GM20431 (cell line): ENCODE measurements around the gene ZNF746.
"Not testable (repeated sequence)": the region's sequence is repeated elsewhere in the genome, so short reads cannot be mapped to it uniquely, and the experiment has no call there.

Experiments used
- in situ Hi-C: fragments of 300-500 bp; cut with MseI, MboI; formaldehyde crosslinking; loops from one replicate; pipeline ENCODE4 v1.15.0; 2020; ENCODE audit warnings: low sequenced_read_pairs; ENCODE audit not compliant: unreplicated experiment

Gene ZNF746

DNA sequence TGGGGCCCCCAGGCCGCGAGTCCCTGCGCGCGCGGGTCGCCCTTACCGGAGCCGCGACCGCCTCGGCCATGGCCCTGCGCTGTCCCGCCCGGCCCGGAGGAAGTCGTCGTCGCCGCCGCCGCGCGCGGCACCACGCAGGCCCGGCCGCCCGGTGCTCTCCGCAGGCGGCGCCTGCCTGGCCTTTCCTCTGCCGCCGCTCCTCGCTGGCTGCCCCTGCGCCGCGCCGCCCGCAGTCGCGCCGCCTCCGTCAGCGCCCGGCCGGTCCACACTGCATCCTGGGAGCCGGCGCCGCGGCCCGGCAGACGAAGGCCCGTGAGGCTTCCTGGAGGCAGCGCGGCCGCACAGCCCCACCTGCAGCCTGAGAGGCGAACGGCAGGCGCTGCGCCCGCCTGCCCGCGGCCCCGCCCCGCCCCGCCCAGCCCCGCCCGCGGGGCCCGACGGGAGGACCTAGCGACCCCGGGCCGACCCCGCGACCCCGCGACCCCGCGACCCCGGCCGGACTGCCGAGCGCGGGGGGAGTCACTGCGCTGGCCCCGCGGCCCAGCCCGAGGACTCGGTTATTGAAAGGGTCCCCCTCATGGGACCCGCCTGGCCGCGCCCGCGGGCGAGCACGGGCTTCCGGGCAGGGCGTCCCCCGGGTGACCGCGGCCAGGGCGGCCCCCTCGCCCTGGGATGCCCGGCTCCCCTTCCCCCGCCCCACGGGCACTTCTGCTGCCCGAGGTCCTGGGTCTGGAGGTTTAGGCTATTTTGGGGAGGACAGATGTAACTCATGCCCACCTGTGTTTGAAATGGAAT lies at the start of gene ZNF746:
Gene ZNF746 (minus strand): TSS at position 343 of the 795 bp plus-strand sequence. CDS start 273 bp downstream, at position 70.
- in situ Hi-C loops, result no loop called here

DNA sequence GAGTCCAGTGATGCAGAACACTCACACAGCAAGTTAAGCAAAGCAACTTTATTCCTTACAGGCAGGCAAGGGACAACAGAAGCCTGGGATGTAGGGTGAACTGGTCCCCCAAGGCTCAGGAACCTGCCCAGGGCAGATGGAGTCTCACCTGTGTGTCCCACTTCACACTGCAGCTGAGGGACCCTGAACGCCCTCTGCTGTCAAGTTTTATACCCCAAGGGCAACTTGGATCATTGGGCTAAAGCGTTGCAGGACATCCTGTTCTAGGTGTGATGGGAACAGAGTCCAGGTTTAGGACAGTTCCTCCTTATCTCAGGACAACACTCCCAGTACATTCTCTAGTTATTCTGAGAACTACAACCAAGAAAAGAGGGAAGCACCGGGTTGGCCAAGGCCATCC lies 49.5 kb upstream of the ZNF746 start:
- in situ Hi-C loops, result no loop called here

GRCh38 chr7:149546331-149546730 lies 48.7 kb upstream of the ZNF746 start:
- in situ Hi-C loops, result no loop called here

GRCh38 chr7:149544028-149544427 lies 46.4 kb upstream of the ZNF746 start:
- in situ Hi-C loops, result no loop called here

- in situ Hi-C loops, result no loop called here
Measured at GRCh38 chr7:149532654-149533053, 35.0 kb upstream of the ZNF746 start.

GRCh38 chr7:149529136-149529718 lies 31.6 kb upstream of the ZNF746 start:
- in situ Hi-C loops, result no loop called here

DNA sequence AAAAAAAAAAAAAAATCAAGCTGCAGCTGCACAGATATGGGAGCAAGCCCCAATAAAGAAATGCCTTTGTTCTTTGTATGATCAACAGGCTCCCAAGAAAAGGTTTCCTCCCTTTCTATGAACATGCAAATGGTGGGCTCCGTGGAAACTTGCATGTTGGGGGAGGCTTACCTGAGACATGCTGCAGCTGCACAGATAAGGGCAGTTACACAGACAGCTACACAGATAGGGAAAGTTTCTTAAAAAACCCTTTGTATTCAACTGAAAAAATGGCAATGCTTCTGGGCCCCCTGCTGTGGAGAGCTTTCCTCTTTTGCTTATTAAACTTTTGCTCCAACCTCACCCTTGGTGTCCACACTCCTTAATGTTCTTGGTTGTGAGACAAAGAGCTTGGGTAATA lies 29.8 kb upstream of the ZNF746 start:
- in situ Hi-C loops, result no loop called here

DNA sequence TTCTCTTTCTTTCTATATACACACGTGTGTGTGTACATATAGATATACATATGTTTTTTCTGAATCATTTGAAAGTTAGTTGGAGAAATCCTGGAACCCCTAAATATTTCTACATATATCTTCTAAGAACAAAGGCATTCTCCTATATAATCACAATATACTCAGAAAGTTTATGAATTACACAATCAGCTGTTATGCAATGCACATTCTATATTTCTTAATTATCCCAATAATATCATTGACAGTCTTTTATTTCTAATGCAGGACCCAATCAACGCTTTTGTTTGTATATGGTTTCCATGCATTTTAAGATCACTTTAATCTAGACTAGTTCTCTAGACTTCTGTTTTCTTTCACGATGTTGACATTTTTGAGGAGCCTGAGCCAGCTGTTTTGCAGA lies 27.7 kb upstream of the ZNF746 start:
- in situ Hi-C loops, result no loop called here

DNA sequence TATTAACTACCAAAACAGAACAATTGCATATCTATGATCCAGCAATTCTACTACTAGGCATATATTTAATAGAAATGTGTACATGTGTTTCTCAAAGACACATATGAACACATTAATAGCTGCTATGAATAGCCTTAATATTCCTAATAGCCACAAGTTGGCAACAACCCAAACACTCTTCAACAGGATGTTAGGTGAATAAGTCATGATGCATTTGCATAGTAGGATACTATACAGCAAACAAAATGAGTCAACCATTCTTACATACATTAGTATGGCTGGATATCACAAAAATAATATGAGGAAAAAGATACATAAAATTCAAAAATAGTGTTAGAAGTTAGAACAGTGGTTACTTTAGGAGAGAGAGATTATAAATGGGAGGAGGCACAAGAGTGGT lies 26.8 kb upstream of the ZNF746 start:
- in situ Hi-C loops, result no loop called here

GRCh38 chr7:149510248-149510647 lies 12.6 kb upstream of the ZNF746 start:
- in situ Hi-C loops, result no loop called here

DNA sequence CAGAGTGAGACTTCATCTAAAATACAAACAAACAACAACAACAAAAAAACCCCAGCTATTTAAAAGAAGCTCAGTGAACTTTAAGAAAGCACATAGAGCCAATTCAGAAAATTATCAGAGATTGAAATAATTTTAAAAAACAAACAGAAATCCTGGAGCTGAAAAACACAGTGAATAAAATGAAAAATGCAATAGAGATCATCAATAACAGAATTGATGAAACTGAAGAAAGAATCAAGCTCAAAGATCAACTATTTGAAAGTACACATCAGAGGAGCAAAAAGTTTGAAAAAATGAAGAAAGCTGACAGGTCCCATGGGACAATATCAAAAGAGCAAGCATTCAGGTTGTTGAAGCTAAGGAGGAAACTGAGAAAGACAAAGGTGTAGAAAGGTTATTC lies 12.2 kb upstream of the ZNF746 start:
- in situ Hi-C loops, result no loop called here

GRCh38 chr7:149505551-149505950 lies 7.9 kb upstream of the ZNF746 start:
- in situ Hi-C loops, result no loop called here

GRCh38 chr7:149501651-149502050 lies 4.0 kb upstream of the ZNF746 start:
- in situ Hi-C loops, result no loop called here

GRCh38 chr7:149500910-149501309 lies 3.3 kb upstream of the ZNF746 start:
- in situ Hi-C loops, result no loop called here

DNA sequence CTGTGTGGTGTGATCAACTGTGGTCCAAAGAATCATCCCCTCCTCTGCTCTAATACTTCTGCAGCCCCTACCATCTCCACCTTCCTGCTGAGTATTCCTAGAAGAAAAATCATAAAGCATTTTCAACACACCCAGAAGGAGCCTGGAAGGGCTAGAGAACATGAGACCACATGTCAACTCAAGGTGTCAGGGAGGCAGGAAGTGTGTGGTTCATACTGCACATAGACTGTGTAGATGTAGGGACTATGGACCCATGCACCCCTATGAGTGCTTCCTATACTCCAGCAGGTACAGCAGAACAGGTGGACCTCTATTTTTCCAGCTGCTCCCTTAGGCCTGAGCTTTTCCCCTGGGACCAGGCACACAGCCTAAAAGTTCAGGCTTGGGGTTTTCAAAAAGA lies 2.6 kb upstream of the ZNF746 start:
- in situ Hi-C loops, result no loop called here

DNA sequence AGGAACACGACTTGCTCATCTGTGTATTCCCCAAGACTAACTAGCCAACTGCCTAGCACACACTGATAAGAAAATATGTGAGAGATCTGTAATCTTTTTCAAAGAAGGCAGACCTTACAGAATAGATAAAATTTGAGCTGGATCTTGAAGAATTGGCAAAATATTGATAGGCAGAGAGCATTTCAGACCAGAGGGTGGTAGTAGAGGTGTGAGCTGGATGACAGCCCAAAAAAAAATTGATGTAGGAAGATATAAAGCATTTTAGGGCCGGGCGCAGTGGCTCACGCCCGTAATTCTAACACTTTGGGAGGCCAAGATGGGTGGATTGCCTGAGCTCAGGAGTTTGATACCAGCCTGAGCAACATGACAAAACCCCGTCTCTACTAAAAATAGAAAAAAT lies 1.2 kb upstream of the ZNF746 start:
- in situ Hi-C loops, result no loop called here

GRCh38 chr7:149496642-149497391 lies 792 bp downstream of the ZNF746 start:
- in situ Hi-C loops, result no loop called here

DNA sequence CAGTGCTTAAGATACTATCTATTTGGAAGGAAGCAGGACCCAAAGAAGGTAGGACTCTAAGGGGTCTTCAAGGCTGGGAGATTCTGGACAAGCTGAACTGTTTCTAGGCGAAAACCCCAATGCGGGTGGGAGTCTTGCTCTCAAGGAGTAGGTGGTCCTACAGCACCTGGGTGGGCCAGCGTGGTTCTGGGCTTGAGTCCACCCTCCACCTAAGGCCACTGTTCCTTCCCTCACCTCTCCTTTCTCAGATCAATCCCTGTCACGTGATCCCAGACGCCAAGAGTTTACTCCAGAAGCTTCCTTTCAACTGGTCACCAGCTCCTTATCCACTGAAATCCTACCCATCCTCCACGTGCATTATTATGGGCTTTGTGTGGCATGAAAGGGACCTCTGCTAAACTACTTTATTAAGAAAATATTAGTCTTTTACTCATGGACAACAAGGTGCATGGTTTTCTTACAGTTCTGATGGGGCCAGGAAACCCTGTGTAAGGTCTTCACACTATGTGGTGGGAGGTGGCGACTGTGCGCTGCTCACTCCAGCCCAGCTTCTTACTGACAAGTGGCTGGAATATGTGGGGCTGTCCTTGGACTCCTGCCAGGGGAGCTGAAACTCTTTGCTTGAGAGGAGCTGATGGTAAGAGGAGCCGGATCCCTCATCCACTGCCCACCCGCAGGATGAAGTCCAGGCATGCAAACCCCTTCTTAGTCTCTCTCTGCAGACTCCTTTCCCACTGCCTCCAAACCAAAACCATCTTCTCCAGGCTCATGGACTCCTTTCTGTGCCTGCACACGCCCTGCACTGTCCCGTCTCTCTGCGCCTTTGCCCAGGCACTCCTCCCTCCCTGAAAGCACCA lies 1.6 kb downstream of the ZNF746 start:
- in situ Hi-C loops, result no loop called here

DNA sequence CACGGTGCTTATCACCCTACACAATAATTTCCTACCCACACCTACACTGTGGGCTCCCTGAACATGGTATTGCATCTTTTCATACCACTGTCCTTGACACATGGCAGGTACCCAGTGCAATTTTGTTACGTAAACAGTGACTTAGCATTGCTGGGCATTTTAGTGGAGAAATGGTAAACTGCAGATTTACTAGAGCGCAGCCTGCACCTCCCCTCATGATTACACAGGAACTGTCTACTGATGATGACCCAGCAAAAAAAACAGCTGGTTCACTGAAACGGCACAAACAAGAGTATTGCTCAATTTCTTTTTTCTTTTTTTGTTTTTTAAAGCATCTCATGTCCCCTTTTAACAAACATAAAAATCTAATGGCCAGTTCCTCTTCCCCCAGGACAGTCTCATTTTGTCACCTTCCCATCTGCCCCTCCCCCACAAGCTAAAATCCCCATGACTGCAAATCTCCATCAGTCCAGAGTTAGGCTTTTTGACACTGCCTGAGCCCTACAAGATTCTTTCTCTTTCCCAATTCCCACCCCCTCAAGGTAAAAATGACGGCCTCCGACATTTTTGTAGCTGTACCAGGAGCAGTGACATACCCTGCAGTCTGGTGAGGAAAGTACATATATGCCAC lies 2.8 kb downstream of the ZNF746 start:
- in situ Hi-C loops, result no loop called here

DNA sequence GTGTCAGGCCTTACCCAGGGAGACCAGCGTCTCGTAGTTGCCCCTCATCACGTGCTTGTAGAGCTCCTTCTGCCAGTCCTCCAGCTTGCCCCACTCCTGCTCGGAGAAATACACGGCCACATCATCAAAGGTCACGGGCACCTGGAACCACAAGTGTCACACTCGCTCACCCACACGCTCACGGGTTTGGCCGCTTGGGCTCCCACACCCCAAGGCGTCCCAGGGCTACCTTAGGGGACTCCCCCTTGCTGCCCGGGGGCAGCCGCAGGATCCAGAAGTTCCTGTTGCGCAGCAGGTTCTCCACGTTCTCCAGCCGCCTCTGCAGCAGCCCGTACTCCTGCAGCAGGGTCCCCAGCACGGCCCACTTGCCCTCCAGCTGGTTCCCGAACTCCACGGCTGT lies 3.6 kb downstream of the ZNF746 start:
- in situ Hi-C loops, result not testable (repeated sequence)
